Type B pancreatic cell (in vitro differentiated cells): ENCODE results near the gene CAPN5. TPM values are rescaled to one million over a fixed set of nuclear protein-coding genes. Genes with fewer than 3 reads are reported as not detected.

ENCODE experiments used
- DNase-seq: peaks from one replicate; pipeline ENCODE4 v3.0.0; 2021; ENCODE audit warnings: mixed read lengths; ENCODE audit not compliant: unreplicated experiment; ENCODE audit errors: extremely low spot score
- H3K27ac Mint-ChIP-seq: 2 replicates; pipeline ENCODE4 v1.8.0; 2021; ENCODE audit warnings: mild to moderate bottlenecking, mixed read lengths
- H3K27me3 Mint-ChIP-seq: 2 replicates; pipeline ENCODE4 v1.8.0; 2021; ENCODE audit warnings: mixed read lengths
- H3K36me3 Mint-ChIP-seq: 2 replicates; pipeline ENCODE4 v1.8.0; 2021; ENCODE audit warnings: mixed read lengths
- H3K4me1 Mint-ChIP-seq: one replicate; pipeline ENCODE4 v1.8.0; 2021; ENCODE audit warnings: mixed read lengths; ENCODE audit not compliant: unreplicated experiment
- H3K4me3 Mint-ChIP-seq: 2 replicates; pipeline ENCODE4 v1.8.0; 2021; ENCODE audit warnings: mild to moderate bottlenecking, mixed read lengths
- H3K9me3 Mint-ChIP-seq: 2 replicates; pipeline ENCODE4 v1.8.0; 2021; ENCODE audit warnings: mixed read lengths
- total RNA-seq: library from RNA; stranded (reverse); gene quantifications from 2 replicates; pipeline ENCODE4 v1.2.1, GENCODE V29; 2021; ENCODE audit warnings: low replicate concordance
- TF ChIP-seq, protein P1 (sequence below): fragments of 200-600 bp; sonication (generic); conservative IDR thresholded peaks from 2 replicates; pipeline ENCODE4 v1.5.0; 2021; ENCODE audit warnings: antibody characterized with exemption, mild to moderate bottlenecking

Gene CAPN5
- total RNA-seq, 1 donor from 2014 or later: 18.8 TPM

DNA sequence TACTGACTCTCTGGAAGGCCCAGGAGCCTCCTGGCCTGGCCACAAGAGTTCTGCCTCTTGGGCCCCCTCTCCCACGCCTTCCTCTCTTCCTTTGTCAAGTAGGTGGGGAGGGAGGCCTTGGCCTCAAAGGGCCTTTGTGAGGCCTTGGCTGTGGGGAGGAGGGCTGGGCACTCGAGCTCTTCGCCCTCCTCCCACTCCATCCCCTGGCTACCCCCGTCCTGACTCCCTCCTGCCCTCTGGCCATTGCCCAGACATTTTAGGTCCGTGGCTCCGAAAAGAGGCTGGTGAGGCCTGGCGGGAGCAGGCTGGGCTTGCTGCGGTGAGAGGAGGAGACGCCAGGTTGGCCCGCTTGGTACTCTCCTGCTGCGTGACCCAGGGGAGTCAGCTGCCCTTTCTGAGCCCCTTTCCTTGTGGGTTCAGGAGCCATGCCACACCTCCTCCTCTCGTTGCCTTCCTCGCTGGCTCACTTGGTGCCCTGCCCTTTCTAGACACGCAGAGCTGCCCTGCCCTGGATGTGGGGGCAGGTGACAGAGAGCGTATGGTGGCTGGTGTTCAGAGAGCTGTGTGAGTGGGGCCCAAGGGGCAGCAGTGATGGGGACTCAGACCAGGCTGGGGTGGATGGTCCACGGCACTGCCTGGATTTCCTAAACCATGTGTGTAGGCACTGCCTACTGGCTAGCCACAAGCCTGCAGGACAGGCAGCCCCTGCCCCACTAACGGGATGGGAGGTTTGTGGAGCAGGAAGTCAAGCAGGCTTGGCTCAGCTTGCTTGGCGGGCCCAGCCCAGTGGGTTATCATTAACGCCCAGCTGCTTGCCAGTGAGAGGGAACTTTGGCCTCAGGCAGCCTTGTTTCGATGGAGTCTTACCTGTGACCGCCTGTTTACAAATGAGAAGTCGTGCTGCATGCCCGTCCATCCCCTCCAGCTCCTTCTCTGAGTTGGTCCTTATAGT lies 20.0 kb downstream of the CAPN5 start:
- no peaks in the 10 kb centered on the region for H3K9me3 Mint-ChIP-seq
- no peaks in the 10 kb centered on the region for H3K27me3 Mint-ChIP-seq
- H3K4me1 Mint-ChIP-seq: peaks cover 11% of the 10 kb centered on the region
- H3K27ac Mint-ChIP-seq: peak overlapping the region; percentile 58
- no peak for DNase-seq
- H3K36me3 Mint-ChIP-seq: no peaks in the 10 kb centered on the region
- no peak overlapping the region for H3K4me3 Mint-ChIP-seq
- TF ChIP-seq, protein P1, sequence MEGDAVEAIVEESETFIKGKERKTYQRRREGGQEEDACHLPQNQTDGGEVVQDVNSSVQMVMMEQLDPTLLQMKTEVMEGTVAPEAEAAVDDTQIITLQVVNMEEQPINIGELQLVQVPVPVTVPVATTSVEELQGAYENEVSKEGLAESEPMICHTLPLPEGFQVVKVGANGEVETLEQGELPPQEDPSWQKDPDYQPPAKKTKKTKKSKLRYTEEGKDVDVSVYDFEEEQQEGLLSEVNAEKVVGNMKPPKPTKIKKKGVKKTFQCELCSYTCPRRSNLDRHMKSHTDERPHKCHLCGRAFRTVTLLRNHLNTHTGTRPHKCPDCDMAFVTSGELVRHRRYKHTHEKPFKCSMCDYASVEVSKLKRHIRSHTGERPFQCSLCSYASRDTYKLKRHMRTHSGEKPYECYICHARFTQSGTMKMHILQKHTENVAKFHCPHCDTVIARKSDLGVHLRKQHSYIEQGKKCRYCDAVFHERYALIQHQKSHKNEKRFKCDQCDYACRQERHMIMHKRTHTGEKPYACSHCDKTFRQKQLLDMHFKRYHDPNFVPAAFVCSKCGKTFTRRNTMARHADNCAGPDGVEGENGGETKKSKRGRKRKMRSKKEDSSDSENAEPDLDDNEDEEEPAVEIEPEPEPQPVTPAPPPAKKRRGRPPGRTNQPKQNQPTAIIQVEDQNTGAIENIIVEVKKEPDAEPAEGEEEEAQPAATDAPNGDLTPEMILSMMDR: no peak

DNA sequence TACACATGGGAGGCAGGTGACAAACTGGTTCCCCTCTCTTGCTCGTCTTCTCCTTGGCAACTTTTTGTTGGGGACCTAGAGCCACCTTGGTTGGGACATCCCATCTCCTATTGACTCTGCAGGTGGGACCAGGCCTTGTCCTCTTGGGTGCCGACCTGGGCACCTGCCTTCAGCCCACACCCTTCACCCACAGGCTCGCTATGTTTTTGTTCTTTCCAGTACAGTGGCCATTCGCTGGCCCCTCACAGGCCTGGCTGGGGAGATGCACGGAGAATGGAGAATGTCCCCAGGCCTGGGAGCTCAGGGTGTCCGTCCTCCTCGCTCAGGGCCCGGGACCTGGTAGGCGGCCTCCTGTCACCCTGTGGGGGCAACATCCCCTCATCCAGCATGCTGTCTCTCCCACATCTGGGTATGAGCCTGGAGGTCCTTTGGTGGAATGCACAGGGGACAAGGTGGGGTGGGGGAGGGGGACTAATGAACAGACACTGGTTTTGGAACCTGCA lies 21.0 kb downstream of the CAPN5 start:
- H3K36me3 Mint-ChIP-seq: no peaks in the 10 kb centered on the region
- no peak overlapping the region for H3K4me3 Mint-ChIP-seq
- peaks cover 5% of the 10 kb centered on the region for H3K4me1 Mint-ChIP-seq
- no peak overlapping the region for H3K27ac Mint-ChIP-seq
- DNase-seq: no peak
- H3K27me3 Mint-ChIP-seq: no peaks in the 10 kb centered on the region
- no peaks in the 10 kb centered on the region for H3K9me3 Mint-ChIP-seq
- TF ChIP-seq, protein P1: no peak

DNA sequence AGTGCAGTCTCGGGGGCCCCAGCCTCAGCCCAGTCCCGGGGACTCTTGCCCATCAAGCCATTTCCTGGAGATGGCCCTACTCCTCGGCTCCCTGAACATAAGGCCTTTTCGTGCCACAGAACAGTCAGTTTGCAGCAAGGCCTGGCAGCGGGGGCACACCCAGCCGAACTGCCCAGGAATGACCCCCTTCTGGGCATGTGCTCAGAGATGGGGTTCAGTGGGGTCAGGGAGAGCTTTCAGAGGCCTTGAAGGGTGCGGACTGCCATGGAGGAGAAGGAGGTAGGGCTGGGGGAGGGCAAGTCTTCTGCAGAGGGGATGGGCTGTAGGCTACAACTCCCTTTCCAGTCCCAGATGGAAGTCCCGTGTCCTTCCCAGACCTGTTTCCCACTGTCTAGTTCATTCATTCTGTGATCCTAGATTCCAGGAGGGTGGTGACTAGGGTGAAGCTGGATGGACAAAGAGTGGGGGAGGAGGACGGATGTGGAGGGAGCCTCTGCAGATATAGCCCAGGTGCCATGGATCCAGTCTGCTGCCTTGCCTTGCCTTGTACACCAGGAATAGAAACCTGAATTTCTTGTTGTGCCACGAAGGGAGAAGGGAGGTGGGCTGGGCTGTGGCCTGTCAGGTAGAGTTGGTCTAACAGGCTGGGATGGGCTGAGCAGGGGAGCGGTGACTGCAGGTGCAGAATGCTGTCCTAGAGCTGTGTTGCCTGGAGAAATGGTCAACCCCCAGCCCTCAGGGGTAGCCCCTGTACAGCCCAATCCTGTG lies 21.6 kb downstream of the CAPN5 start:
- TF ChIP-seq, protein P1: no peak
- H3K36me3 Mint-ChIP-seq: no peaks in the 10 kb centered on the region
- peak overlapping the region; percentile 36 for H3K4me3 Mint-ChIP-seq
- peaks cover 5% of the 10 kb centered on the region for H3K4me1 Mint-ChIP-seq
- DNase-seq: no peak
- no peaks in the 10 kb centered on the region for H3K27me3 Mint-ChIP-seq
- H3K9me3 Mint-ChIP-seq: no peaks in the 10 kb centered on the region
- H3K27ac Mint-ChIP-seq: peak overlapping the region; percentile 80

DNA sequence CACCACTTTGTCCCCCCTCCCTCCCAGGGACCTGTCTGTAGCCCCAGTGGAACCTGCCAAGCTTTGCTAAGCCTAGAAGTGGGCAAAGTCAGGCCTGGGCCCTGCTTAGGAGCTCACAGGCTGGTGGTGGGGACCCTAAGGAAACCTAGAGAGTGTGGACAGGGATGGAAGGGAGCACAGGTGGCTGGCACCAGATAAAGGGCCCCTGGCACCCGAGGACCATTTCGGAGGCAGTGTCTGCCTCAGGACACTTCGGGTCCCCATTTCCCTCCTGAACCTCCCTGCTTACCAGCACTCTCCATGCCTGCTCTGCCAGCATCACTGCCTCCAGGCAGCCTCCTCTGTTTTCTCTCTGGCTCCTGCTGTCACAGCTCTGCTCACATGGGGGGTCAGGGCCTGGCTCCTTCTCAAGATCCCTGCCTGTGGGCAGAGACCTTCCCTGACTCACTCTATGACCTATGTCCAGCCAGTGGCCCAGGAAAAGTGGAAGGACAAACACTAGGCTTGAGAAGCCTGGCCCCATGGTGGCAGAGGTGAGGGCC lies 22.3 kb downstream of the CAPN5 start:
- H3K4me1 Mint-ChIP-seq: peaks cover 5% of the 10 kb centered on the region
- TF ChIP-seq, protein P1: no peak
- H3K4me3 Mint-ChIP-seq: peak overlapping the region; percentile 52
- DNase-seq: no peak
- no peaks in the 10 kb centered on the region for H3K27me3 Mint-ChIP-seq
- H3K9me3 Mint-ChIP-seq: no peaks in the 10 kb centered on the region
- peak overlapping the region; percentile 80 for H3K27ac Mint-ChIP-seq
- no peaks in the 10 kb centered on the region for H3K36me3 Mint-ChIP-seq

DNA sequence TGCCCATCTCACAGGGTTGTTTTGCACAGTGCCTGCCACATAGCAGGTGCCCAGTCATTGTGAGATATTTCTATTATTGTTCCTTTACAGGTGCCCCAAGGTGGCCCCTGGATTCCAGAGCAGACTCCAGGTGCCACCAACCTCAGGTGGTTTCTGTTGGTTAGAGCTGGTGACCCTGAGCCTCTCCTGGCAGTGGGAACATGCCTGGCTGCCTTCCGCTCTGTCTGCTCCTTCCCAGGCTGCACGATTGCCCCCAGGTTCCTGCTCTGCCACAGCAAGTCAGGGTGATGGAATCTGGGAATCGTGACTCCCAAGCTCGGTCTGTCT lies 23.2 kb downstream of the CAPN5 start:
- Mint-ChIP-seq H3K27me3 (no peaks in the 10 kb centered on the region), H3K9me3 (no peaks in the 10 kb centered on the region), H3K4me1 (peaks cover 5% of the 10 kb centered on the region), H3K27ac (peak overlapping the region; percentile 53), H3K4me3 (no peak overlapping the region), H3K36me3 (no peaks in the 10 kb centered on the region)
- DNase-seq: no peak
- TF ChIP-seq, protein P1: no peak
